ENCODE data around the gene KRTAP4-6.
"Not testable (repeated sequence)": the region's sequence is repeated elsewhere in the genome, so short reads cannot be mapped to it uniquely, and the experiment has no call there.

The KRTAP4-6 gene

GRCh38 chr17:41160648-41161047, 20.3 kb upstream of the KRTAP4-6 start, which contains the start of gene KRTAP4-4:
KRTAP4-4 (minus strand) TSS chr17:41160748; CDS start chr17:41160691, 57 bp downstream.
- H3K4me3 ChIP-seq (replicated peaks; ENCODE audit: low read depth, low read length), result no peak within 1 kb of the TSS
- DNase-seq (ENCODE audit: extremely low read depth, low read depth), result no peak
- TF ChIP-seq, protein P1, sequence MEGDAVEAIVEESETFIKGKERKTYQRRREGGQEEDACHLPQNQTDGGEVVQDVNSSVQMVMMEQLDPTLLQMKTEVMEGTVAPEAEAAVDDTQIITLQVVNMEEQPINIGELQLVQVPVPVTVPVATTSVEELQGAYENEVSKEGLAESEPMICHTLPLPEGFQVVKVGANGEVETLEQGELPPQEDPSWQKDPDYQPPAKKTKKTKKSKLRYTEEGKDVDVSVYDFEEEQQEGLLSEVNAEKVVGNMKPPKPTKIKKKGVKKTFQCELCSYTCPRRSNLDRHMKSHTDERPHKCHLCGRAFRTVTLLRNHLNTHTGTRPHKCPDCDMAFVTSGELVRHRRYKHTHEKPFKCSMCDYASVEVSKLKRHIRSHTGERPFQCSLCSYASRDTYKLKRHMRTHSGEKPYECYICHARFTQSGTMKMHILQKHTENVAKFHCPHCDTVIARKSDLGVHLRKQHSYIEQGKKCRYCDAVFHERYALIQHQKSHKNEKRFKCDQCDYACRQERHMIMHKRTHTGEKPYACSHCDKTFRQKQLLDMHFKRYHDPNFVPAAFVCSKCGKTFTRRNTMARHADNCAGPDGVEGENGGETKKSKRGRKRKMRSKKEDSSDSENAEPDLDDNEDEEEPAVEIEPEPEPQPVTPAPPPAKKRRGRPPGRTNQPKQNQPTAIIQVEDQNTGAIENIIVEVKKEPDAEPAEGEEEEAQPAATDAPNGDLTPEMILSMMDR (IDR thresholded peaks at IDR 0.05; ENCODE audit: low read depth, low read length, missing control alignments), result no peak

GRCh38 chr17:41160190-41160589, 19.8 kb upstream of the KRTAP4-6 start:
- H3K4me3 ChIP-seq (replicated peaks; ENCODE audit: low read depth, low read length); DNase-seq (ENCODE audit: extremely low read depth, low read depth): not testable (repeated sequence)

- H3K4me3 ChIP-seq (replicated peaks; ENCODE audit: low read depth, low read length), result no peak overlapping the region
- TF ChIP-seq, protein P1 (IDR thresholded peaks at IDR 0.05; ENCODE audit: low read depth, low read length, missing control alignments), result no peak
- DNase-seq (ENCODE audit: extremely low read depth, low read depth), result no peak
Observed at GRCh38 chr17:41153856-41154255, 13.5 kb upstream of the KRTAP4-6 start.

GRCh38 chr17:41151525-41151924, 11.2 kb upstream of the KRTAP4-6 start:
- no peak for DNase-seq (ENCODE audit: extremely low read depth, low read depth)
- TF ChIP-seq, protein P1 (IDR thresholded peaks at IDR 0.05; ENCODE audit: low read depth, low read length, missing control alignments), result no peak
- H3K4me3 ChIP-seq (replicated peaks; ENCODE audit: low read depth, low read length), result no peak overlapping the region

GRCh38 chr17:41150026-41150425, 9.7 kb upstream of the KRTAP4-6 start:
- no peak for DNase-seq (ENCODE audit: extremely low read depth, low read depth)
- TF ChIP-seq, protein P1 (IDR thresholded peaks at IDR 0.05; ENCODE audit: low read depth, low read length, missing control alignments), result no peak
- no peak overlapping the region for H3K4me3 ChIP-seq (replicated peaks; ENCODE audit: low read depth, low read length)

DNA sequence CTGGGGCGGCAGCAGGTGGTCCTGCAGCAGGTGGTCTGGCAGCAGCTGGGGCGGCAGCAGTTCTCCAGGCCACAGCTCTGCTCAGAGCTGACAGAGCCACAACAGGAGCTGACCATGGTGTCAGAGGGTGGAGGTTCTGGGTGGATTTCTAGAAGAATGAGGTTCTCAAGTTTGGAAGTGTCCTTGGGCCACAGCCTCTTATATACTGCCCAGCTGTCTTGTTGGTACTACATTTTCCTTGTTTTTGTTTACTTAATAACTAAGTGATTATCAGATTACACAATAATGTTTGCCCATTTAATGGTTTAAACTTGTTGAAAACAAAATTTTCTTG, 9.3 kb upstream of the KRTAP4-6 start, which contains the start of gene KRTAP4-5:
KRTAP4-5 (minus strand) TSS at position 174 of the 334 bp plus-strand sequence; CDS start at position 116, 58 bp downstream.
- no peak for DNase-seq (ENCODE audit: extremely low read depth, low read depth)
- H3K4me3 ChIP-seq (replicated peaks; ENCODE audit: low read depth, low read length), result no peak within 1 kb of the TSS
- TF ChIP-seq, protein P1 (IDR thresholded peaks at IDR 0.05; ENCODE audit: low read depth, low read length, missing control alignments), result no peak

- H3K4me3 ChIP-seq (replicated peaks; ENCODE audit: low read depth, low read length); DNase-seq (ENCODE audit: extremely low read depth, low read depth): not testable (repeated sequence)
Observed at GRCh38 chr17:41148971-41149651, 8.8 kb upstream of the KRTAP4-6 start.
